SKM-1 (cell line): ENCODE measurements around the gene CD300A.
A peak's percentile ranks its signal among the peaks of the same experiment; 100 is the strongest.

Source experiments
- DNase-seq: peaks from one replicate; lab custom pipeline; 2025; ENCODE audit not compliant: unreplicated experiment; lab: John Stamatoyannopoulos, UW

CD300A gene

DNA sequence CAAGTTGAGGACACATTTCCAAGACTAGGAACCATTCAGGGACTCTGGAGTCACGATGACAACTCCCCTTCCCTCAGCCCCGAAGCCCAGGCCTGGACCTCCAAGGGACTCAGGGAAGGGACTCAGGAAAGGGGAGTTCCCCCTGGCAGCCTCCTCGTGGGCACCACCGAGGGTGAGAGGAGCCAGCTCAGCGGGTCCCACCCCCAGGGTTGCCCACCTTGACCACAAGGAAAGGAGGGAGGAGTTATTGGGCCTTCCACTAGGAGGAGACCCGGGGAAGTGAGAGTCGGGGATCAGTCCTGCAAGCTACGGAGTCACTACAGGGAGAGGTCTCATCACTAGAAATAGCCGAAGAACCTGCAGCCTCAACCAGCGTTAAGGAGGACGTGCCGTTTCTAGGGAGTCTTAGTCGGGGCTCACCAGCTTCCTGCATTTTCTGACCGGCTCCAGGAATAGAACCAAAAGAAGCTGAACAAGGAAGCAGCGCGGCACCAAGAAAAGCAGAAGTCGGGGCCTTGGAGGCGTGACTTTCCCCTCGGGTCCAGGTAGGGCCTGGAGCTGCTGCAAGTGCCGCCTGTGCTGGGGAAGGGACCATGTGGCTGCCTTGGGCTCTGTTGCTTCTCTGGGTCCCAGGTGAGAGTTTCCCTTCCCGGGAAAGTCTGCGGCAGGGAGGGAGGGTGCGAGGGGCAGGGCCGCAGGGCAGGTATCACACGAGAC is at the start of gene CD300A:
Gene CD300A, plus strand, starts transcription at position 524 of the 717 bp plus-strand sequence. Its CDS starts 70 bp downstream, at position 594.
- DNase-seq: peak; percentile 69

DNA sequence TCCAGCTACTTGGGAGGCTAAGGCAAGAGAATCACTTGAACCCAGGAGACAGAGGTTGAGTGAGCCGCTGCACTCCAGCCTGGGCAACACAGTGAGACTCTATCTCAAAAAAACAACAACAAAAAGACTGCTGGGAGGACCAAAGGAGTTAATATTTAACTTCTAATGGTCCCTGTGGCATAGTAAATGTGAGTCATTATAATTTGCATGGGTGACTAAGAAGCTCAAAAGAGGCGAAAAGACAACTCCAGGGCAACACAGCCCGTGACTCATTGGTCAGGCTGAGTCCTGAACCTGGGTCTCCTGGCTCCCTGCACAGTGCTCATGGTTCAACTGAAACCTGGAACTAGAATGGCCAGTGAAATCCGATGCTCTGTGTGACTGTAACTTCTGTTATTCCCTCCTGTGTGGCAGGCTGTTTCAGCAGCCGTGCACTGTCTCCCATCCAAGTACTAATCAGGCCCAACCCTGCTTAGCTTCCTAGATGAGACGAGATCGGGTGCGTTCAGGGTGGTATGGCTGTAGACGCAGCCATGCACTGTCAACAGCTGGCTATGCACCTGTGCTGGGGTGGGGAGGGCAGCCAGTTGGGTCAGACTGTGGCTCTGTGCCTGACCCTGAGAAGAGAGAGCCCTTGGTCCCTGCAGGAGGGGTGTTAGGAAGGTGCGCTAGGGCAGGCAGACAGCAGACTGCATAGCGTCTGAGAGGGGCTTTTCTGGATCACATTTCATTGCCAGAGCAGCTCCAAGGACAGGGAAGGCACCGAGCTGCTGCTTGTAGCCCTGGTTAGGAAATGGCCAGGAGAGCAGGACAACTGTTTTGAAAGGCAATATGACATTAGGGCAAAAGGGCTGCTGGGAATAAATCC is 49.0 kb upstream of the CD300A start:
- no peak for DNase-seq

DNA sequence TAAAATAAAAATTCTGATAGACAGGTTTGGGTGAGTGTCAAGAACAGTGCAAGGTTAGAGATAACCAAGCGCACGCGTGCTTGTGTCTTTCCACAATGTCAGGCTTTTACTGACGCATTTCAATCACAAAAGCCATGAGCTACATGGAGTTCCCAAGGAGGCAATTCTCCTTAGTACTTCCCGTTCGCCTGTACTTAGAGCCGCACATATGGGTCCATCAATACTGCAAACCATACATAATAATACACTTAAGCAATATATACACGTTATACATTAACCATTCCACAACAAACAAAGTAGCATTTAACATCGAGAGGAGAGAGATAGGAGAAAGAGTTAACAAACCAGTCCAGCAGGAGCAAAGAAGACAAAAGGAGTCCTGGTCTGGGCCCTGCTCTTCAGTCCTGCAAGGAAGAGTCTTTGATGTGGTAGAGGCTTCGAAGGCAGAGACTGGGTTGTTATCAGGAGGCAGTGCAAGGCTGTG is 46.5 kb upstream of the CD300A start:
- no peak for DNase-seq

DNA sequence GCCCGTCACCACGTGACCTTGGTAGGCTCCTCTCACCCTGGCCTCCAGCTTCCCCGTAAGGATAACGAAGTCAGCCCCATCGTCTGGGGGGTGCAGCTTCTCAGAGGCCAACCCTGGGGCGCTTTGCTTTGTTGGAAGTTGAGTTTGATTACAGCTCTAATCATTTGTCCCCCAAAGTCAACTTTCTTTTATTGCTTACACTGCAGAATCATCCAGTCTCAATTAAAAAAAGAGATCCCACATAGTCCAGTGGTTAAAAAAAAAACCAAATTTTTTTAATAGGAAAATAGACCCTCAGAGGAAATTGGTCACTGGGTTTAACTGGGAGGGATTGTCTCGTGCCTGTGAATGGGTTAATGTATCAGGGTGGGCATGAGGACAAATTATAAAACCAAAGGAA is 42.3 kb upstream of the CD300A start:
- no peak for DNase-seq

- DNase-seq: no peak
Observed at GRCh38 chr17:74424657-74425056, 41.8 kb upstream of the CD300A start.

GRCh38 chr17:74426551-74427047 is 39.8 kb upstream of the CD300A start:
- DNase-seq: no peak

GRCh38 chr17:74427048-74427762 is 39.2 kb upstream of the CD300A start:
- no peak for DNase-seq

DNA sequence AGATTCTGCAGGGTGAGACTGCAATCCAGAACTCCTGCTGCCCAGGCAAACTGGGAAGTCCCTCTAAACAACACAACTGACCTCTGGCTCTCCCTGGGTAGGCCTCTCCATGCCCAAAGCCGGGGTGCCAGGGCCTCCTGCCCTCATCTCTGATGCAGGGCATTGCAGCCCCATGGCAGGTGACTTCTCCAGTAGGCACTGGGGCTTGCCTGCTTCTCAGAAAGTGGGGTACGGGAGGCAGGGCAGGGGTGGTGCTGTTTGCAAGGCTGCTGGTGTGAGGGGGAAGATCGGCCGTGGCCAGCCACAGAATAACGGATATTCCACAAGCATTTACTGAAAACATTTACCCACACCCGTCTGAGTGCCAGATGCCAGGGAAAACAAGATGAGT is 38.7 kb upstream of the CD300A start:
- DNase-seq: no peak

GRCh38 chr17:74429604-74430384 is 36.6 kb upstream of the CD300A start:
- no peak for DNase-seq

GRCh38 chr17:74430385-74430705 is 36.1 kb upstream of the CD300A start:
- DNase-seq: no peak

GRCh38 chr17:74430706-74431567 is 35.5 kb upstream of the CD300A start:
- no peak for DNase-seq

DNA sequence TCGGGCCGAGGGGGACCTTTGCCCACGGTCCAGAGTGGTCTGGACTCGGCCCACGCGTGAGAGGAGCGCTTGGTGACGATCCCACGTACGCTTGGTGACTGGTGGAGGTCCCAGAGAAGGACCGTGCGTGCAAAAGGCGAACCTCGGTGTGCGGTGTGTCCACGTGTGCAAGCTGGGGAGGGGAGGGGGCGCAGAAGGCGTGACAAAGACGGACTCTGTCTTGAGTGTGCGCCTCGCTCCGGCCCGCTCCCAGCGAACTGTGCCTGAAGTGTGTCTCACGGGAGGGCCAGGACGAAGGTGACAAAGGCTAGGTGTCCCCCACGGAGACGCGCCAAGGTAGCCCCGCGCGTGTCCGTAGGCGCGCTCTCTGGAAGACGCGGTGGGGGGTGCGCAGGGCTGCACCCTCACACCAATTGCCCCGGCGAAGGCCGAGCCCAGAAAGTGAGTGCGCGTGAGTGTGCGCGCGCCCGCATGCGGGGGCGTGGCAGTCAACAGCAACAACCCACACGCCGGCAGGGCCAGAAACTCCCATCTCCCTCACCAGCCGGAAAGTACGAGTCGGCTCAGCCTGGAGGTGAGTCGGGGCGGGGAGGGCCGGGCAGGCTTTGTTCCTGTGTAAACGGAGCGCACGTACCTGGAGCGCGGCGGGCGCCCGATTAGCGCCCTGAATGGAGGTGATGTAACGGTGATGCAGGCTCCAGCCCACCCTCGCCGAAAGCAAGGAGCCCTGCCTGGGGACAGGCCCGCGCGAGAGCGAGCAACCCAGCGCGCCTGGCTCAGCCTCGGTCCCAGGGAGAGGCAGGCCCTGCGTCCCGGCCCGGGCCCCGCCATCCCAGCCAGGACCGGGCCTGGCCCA is 34.6 kb upstream of the CD300A start, which contains the start of gene GPRC5C:
Gene GPRC5C, plus strand, starts transcription at position 521 of the 856 bp plus-strand sequence. CDS start 7,689 bp downstream, outside the sequence.
- no peak for DNase-seq

- no peak for DNase-seq
Observed at GRCh38 chr17:74432424-74432690, 34.1 kb upstream of the CD300A start.

DNA sequence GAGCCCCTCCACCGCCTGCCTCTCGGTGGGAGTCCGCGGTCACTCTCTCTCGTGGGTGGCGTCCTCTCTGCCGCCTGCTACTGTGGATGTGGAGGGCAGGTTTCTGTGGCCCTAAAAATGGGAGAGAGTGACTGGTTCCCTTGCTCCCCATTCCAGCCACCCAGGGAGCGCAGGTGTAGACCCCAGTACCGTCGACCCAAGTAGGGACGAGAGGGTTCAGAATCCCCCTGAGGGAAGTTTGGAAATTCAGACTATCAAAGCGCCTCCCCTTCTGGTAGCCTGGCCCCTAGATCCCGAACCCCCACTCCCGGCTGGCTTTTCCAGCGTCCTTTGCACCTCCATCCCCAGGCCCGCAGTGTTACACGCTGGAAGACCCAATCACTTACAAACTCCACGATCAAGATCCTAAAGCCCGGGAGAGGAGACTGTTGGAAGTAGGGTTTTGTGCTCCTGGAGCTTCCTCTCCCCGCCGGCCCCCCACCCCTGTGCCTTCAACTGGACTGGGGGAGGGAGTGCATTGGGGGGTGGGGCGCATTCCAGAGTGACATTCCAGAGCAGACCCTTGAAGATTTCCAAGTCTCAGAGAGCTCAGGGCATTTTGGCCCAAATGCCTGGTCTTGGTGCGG is 33.6 kb upstream of the CD300A start:
- DNase-seq: no peak

DNA sequence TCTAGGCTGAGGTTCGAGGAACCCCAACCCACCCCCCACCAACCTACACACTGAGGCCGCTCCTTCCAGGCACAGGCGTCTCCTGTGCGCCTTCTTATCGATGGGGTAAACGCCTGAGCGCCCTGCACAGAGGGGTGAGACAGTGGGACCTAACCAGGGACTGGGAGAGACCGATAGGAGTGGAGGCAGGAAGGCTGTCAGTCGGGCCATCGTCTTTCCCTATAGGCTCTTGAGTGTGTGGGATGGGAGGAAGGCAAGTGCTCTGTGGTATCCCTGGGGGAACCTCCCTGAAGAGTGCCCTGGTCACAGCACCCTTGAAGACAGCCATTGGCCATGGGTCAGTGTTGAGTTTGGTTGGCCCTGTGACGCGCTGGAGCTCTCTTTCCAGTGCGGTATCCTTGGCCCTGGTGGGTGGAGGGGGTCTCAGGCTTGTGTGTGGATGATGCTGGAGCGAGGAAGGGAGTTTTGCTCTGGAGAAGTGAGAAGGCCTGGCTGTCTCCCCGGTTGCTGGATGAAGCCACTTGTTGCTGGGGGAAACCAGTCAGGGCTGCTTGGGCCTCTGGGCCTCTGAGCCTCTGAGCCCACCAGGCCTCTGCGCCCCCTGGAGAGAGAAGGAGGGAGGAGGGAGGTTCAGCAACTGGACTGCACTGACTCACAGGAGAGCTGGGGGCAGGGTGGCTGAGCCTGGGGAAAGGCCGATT is 32.9 kb upstream of the CD300A start:
- DNase-seq: no peak

DNA sequence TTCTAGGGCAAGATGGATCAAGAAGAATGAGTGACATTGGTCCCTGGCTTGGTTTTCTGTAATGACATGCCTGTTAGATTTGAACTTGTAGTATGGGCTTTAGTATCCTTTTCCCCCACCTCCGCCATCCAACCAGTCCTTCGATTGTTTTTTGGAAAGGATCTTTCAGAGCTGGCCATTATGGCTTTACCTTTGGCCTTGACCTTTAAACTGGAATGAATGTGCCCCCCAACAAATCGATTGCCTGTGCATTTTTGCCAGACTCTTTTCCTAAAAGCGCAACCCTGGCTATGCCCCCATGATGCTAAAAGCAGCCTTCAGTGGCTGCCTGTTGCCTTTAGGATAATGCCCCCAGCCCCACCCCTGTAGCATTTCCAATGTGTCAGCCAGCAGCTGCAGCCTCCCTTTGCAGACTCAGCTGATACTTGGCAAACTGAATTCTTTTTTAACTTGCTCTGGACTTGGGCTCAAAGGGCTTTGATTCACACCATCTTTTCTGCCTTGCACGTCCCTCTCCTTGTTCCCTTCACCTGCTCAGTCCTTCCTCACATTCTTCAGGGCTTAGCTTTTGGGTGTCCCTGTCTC is 30.6 kb upstream of the CD300A start:
- DNase-seq: no peak

DNA sequence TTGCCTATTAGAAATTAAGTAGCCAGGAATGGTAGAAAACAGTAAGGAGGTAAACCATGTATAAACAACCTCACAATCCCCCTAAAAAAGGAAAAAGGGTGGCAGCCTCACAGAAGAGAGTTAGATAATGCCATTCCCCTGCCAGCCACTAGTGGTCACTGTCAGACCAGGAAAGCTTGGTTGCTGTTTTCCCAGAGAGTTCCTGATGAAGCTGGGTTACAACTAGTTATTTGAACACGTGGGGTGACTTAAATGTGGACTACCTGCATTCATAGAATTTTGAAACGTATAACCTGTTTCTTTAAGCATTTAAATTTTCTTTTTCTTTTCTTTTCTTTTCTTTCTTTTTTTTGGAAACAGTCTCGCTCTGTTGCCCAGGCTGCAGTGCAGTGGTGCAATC is 28.7 kb upstream of the CD300A start:
- no peak for DNase-seq
